Measurements from ENCODE around the gene CAMSAP3.

Gene CAMSAP3

GRCh38 chr19:7662657-7663056 lies 67.0 kb downstream of the CAMSAP3 start:
- DNase-seq (no peak), ATAC-seq (ENCODE audit: insufficient read depth, low read depth) (no peak)
- Histone ChIP-seq H3K27me3 (ENCODE audit: insufficient read depth, low read length, poor library complexity) (no peaks in the 10 kb centered on the region), H3K9me3 (ENCODE audit: insufficient read depth, low read length, severe bottlenecking) (no peaks in the 10 kb centered on the region), H3K4me1 (ENCODE audit: insufficient read depth, low read length) (peaks cover 12% of the 10 kb centered on the region), H4K20me1 (ENCODE audit: insufficient read depth, low read length) (no peaks in the 10 kb centered on the region), H2AFZ (ENCODE audit: low read depth, low read length) (no peak overlapping the region), H3K27ac (ENCODE audit: low read length) (no peak overlapping the region), H3K79me2 (ENCODE audit: insufficient read depth, low read length) (no peaks in the 10 kb centered on the region), H3K9ac (ENCODE audit: low read depth, low read length) (no peak overlapping the region), H3K4me3 (ENCODE audit: low read depth in 1 of 2, low read length in 2 of 2) (no peak overlapping the region), H3K36me3 (ENCODE audit: insufficient read depth, low read length) (no peaks in the 10 kb centered on the region), H3K4me2 (ENCODE audit: insufficient read depth, low read length) (no peak overlapping the region)
- no peak for TF ChIP-seq EZH2 (IDR thresholded peaks at IDR 0.05; ENCODE audit: borderline replicate concordance, low read depth, low read length, severe bottlenecking)
- no peak for TF ChIP-seq CTCF (IDR thresholded peaks at IDR 0.05; ENCODE audit: borderline replicate concordance, extremely low read depth, low read length, poor library complexity, severe bottlenecking)

- Histone ChIP-seq H3K27ac (ENCODE audit: low read length) (no peak overlapping the region), H2AFZ (ENCODE audit: low read depth, low read length) (no peak overlapping the region), H3K9ac (ENCODE audit: low read depth, low read length) (no peak overlapping the region), H3K36me3 (ENCODE audit: insufficient read depth, low read length) (no peaks in the 10 kb centered on the region), H3K4me2 (ENCODE audit: insufficient read depth, low read length) (no peak overlapping the region), H3K4me3 (ENCODE audit: low read depth in 1 of 2, low read length in 2 of 2) (no peak overlapping the region), H4K20me1 (ENCODE audit: insufficient read depth, low read length) (no peaks in the 10 kb centered on the region), H3K4me1 (ENCODE audit: insufficient read depth, low read length) (peaks cover 5% of the 10 kb centered on the region), H3K27me3 (ENCODE audit: insufficient read depth, low read length, poor library complexity) (no peaks in the 10 kb centered on the region), H3K9me3 (ENCODE audit: insufficient read depth, low read length, severe bottlenecking) (no peaks in the 10 kb centered on the region), H3K79me2 (ENCODE audit: insufficient read depth, low read length) (no peaks in the 10 kb centered on the region)
- DNase-seq (no peak), ATAC-seq (ENCODE audit: insufficient read depth, low read depth) (no peak)
- TF ChIP-seq CTCF (IDR thresholded peaks at IDR 0.05; ENCODE audit: borderline replicate concordance, extremely low read depth, low read length, poor library complexity, severe bottlenecking), result no peak
- TF ChIP-seq EZH2 (IDR thresholded peaks at IDR 0.05; ENCODE audit: borderline replicate concordance, low read depth, low read length, severe bottlenecking), result no peak
These were observed 68.0 kb downstream of the CAMSAP3 start for GRCh38 chr19:7663706-7664105.

- H3K27me3 ChIP-seq (ENCODE audit: insufficient read depth, low read length, poor library complexity), result no peaks in the 10 kb centered on the region
- H3K36me3 ChIP-seq (ENCODE audit: insufficient read depth, low read length), result no peaks in the 10 kb centered on the region
- no peaks in the 10 kb centered on the region for H3K9me3 ChIP-seq (ENCODE audit: insufficient read depth, low read length, severe bottlenecking)
- H3K4me1 ChIP-seq (ENCODE audit: insufficient read depth, low read length), result peaks cover 11% of the 10 kb centered on the region
- no peak for DNase-seq
- no peak for TF ChIP-seq CTCF (IDR thresholded peaks at IDR 0.05; ENCODE audit: borderline replicate concordance, extremely low read depth, low read length, poor library complexity, severe bottlenecking)
- no peak for TF ChIP-seq EZH2 (IDR thresholded peaks at IDR 0.05; ENCODE audit: borderline replicate concordance, low read depth, low read length, severe bottlenecking)
- H4K20me1 ChIP-seq (ENCODE audit: insufficient read depth, low read length), result no peaks in the 10 kb centered on the region
- H2AFZ ChIP-seq (ENCODE audit: low read depth, low read length), result no peak overlapping the region
- H3K4me3 ChIP-seq (ENCODE audit: low read depth in 1 of 2, low read length in 2 of 2), result no peak overlapping the region
- H3K79me2 ChIP-seq (ENCODE audit: insufficient read depth, low read length), result no peaks in the 10 kb centered on the region
- no peak for ATAC-seq (ENCODE audit: insufficient read depth, low read depth)
- H3K4me2 ChIP-seq (ENCODE audit: insufficient read depth, low read length), result no peak overlapping the region
- no peak overlapping the region for H3K9ac ChIP-seq (ENCODE audit: low read depth, low read length)
- H3K27ac ChIP-seq (ENCODE audit: low read length), result no peak overlapping the region
These were observed 69.4 kb downstream of the CAMSAP3 start for GRCh38 chr19:7665076-7665475.

All from DND-41 (cell line).